NB4 (cell line): ENCODE results near the gene RPAP3.

Source experiments
- CTCF ChIP-seq: IDR thresholded peaks from one replicate; pipeline ENCODE4 v1.5.1; 2012; ENCODE audit warnings: low read depth, low read length
- POLR2A ChIP-seq: IDR thresholded peaks from 2 replicates; pipeline ENCODE4 v1.6.1; 2011; ENCODE audit warnings: mild to moderate bottlenecking; ENCODE audit not compliant: insufficient read length; ENCODE audit errors: extremely low read depth

- TF ChIP-seq CTCF (no peak), POLR2A (no peak)
Observed at GRCh38 chr12:47725893-47726292, 20.1 kb upstream of the RPAP3 start.
